ENCODE results near the gene FSIP1.

The FSIP1 gene

GRCh38 chr15:39593071-39593655, 189.5 kb downstream of the FSIP1 start:
- DNase-seq = no peak
- in situ Hi-C loops (cut with MboI; ENCODE audit: low pct_unique_long_range_greater_than_20kb, low sequenced_read_pairs) = loop anchor here (25.0 kb wide), 1 partner anchor 281 kb away; no protein-coding TSS in a partner anchor

GRCh38 chr15:39592500-39592899, 190.1 kb downstream of the FSIP1 start:
- no peak for DNase-seq
- in situ Hi-C loops (cut with MboI; ENCODE audit: low pct_unique_long_range_greater_than_20kb, low sequenced_read_pairs) = loop anchor here (25.0 kb wide), 1 partner anchor 280 kb away; no protein-coding TSS in a partner anchor

DNA sequence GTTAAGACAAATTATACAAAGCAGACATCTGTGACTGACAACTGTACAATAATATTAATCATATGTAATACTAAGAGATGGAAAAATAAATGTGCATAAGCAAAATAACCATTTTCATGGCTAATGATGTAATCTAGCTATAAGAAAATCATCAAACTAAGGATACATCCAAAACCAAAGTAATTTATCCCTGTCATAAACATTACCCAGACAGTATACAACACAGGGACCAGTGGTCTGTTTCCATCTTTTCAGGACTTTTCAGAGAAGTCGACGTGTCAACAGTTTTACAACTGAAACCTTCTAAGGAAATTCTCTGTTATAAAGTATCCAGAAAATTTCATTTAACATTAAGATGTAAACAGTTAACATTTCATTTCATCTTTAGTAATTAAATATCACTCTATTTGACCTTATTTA, 190.7 kb downstream of the FSIP1 start:
- in situ Hi-C loops (cut with MboI; ENCODE audit: low pct_unique_long_range_greater_than_20kb, low sequenced_read_pairs) = loop anchor here (25.0 kb wide), 1 partner anchor 280 kb away; no protein-coding TSS in a partner anchor
- DNase-seq = no peak

- in situ Hi-C loops (cut with MboI; ENCODE audit: low pct_unique_long_range_greater_than_20kb, low sequenced_read_pairs) = loop anchor here (25.0 kb wide), 1 partner anchor 279 kb away; no protein-coding TSS in a partner anchor
- DNase-seq = no peak
Observed at GRCh38 chr15:39591141-39591895, 191.3 kb downstream of the FSIP1 start.

- in situ Hi-C loops (cut with MboI; ENCODE audit: low pct_unique_long_range_greater_than_20kb, low sequenced_read_pairs) = loop anchor here (25.0 kb wide), 1 partner anchor 278 kb away; no protein-coding TSS in a partner anchor
- DNase-seq = no peak
Observed at GRCh38 chr15:39589815-39590644, 192.6 kb downstream of the FSIP1 start.

DNA sequence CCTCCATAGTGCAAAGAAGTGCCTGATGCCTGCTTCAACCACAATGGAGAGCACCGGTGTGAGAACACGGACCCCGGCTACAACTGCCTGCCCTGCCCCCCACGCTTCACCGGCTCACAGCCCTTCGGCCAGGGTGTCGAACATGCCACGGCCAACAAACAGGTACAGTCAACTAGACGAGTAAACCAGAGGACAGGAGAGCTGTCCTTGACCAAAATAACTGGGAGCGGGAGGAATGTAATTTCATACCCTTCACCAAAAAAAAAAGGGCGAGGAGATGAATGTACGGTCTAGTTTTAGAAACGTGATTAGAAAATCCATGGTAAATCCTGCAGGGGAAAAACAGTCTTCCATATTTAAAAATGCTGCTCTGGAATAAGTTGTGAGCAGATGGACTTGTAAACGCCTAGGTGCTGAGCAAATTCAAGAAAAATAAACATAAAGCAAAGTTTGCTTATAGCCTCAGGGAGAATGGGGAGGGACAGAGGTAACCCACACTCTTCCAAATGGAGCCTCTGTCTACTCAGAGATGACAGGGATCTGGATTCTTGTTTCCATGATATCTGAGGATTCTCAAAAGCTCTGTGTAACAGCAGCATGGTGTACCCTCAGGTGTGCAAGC, 193.3 kb downstream of the FSIP1 start:
- DNase-seq = no peak
- in situ Hi-C loops (cut with MboI; ENCODE audit: low pct_unique_long_range_greater_than_20kb, low sequenced_read_pairs) = loop anchor here (25.0 kb wide), 1 partner anchor 277 kb away; no protein-coding TSS in a partner anchor

DNA sequence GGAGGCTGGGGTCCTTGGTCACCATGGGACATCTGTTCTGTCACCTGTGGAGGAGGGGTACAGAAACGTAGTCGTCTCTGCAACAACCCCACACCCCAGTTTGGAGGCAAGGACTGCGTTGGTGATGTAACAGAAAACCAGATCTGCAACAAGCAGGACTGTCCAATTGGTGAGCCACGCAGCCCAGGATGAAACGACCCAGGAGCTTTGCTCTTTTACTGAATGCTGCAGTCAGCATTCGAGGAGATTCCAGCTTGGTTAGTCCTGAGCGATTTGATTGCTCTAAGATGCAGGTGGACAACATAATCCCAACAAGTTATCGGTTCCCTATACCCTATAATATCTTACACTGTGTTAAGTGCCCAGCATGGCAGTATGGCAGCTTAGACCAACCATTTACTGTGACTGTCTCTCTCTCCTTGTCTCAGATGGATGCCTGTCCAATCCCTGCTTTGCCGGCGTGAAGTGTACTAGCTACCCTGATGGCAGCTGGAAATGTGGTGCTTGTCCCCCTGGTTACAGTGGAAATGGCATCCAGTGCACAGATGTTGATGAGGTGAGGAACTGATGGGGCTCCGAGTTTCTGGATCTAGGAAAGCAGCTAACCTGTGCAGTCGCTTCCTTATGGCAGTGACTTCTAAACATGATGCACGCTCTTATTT, 194.0 kb downstream of the FSIP1 start:
- DNase-seq = no peak
- in situ Hi-C loops (cut with MboI; ENCODE audit: low pct_unique_long_range_greater_than_20kb, low sequenced_read_pairs) = loop anchor here (25.0 kb wide), 1 partner anchor 276 kb away; no protein-coding TSS in a partner anchor

- in situ Hi-C loops (cut with MboI; ENCODE audit: low pct_unique_long_range_greater_than_20kb, low sequenced_read_pairs) = loop anchor here (25.0 kb wide), 1 partner anchor 276 kb away; no protein-coding TSS in a partner anchor
- no peak for DNase-seq
Observed at GRCh38 chr15:39587731-39588530, 194.7 kb downstream of the FSIP1 start.

- no peak for DNase-seq
- in situ Hi-C loops (cut with MboI; ENCODE audit: low pct_unique_long_range_greater_than_20kb, low sequenced_read_pairs) = loop anchor here (25.0 kb wide), 1 partner anchor 275 kb away; no protein-coding TSS in a partner anchor
Observed at GRCh38 chr15:39587096-39587721, 195.4 kb downstream of the FSIP1 start.

GRCh38 chr15:39586387-39587095, 196.1 kb downstream of the FSIP1 start:
- in situ Hi-C loops (cut with MboI; ENCODE audit: low pct_unique_long_range_greater_than_20kb, low sequenced_read_pairs) = loop anchor here (25.0 kb wide), 1 partner anchor 274 kb away; no protein-coding TSS in a partner anchor
- no peak for DNase-seq

DNA sequence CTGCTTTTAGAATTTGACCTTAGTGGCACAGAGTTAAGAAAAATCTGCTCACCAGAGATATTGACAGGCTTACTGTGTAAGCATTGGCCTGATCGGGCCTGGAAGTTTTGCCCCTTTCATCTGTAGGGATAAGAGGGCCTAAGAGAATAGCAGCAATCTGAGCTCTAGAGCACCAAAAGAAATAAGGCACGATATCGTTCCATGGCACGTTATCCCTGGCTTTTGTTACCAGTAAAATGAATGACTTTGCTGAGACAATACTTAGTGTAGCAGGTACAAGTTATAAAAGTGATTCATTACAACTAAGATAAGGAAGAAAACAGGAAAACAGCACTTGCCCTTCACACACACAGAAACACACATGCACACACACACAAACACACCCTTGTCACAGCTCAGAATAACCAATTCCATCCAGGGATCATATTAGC, 196.8 kb downstream of the FSIP1 start:
- DNase-seq = no peak
- in situ Hi-C loops (cut with MboI; ENCODE audit: low pct_unique_long_range_greater_than_20kb, low sequenced_read_pairs) = loop anchor here (25.0 kb wide), 1 partner anchor 274 kb away; no protein-coding TSS in a partner anchor

- in situ Hi-C loops (cut with MboI; ENCODE audit: low pct_unique_long_range_greater_than_20kb, low sequenced_read_pairs) = loop anchor here (25.0 kb wide), 1 partner anchor 273 kb away; no protein-coding TSS in a partner anchor
- DNase-seq = no peak
Observed at GRCh38 chr15:39585389-39585841, 197.2 kb downstream of the FSIP1 start.

DNA sequence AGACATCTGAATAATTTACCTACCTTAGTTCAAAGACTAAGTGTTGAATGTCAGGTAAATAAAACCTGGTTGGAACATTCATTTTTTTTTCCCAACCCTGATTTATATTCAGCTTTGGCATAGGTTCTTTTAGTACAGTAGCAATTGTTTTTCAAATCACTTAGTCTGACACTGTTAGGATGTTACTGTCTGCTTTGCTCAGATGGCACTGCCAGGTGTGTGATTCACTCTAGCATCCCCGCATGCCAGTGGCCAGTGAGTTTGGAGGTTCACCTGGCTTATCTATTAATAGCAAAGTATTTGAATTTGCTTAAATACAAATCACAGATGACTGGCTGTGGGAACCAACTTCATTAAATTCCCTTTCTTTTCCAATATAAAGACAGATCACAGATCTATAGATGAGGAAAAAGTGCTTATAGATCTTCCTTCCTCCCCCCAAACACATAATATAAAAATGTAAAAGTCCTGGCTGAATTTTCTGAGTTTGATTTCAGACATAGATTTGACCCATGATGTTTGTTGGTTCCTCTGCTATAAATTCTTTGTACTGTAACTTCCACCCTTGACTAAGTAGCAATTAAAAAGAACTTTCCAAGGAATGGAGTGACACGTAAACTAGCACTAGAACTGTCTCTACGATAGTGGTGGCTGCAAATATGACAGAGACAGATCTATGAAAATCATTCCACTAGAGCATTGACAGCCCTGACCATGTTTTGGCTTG, 197.8 kb downstream of the FSIP1 start:
- in situ Hi-C loops (cut with MboI; ENCODE audit: low pct_unique_long_range_greater_than_20kb, low sequenced_read_pairs) = loop anchor here (25.0 kb wide), 1 partner anchor 273 kb away; no protein-coding TSS in a partner anchor
- DNase-seq = no peak

DNA sequence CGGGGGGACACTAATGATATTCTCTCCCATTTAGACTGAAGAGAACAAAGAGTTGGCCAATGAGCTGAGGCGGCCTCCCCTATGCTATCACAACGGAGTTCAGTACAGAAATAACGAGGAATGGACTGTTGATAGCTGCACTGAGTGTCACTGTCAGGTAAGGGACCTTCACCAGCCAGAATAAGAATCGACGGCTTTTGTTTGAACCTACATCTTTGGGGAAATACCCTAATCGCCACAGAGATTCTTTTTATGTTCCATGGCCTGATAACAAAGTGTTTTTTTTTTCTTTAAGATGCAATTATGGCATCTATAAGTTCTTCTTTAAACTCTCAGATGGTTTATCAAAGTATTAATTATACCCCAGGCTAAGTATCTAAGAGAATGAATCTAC, 198.4 kb downstream of the FSIP1 start:
- in situ Hi-C loops (cut with MboI; ENCODE audit: low pct_unique_long_range_greater_than_20kb, low sequenced_read_pairs) = loop anchor here (25.0 kb wide), 1 partner anchor 272 kb away; no protein-coding TSS in a partner anchor
- no peak for DNase-seq

GRCh38 chr15:39583596-39584265, 198.9 kb downstream of the FSIP1 start:
- in situ Hi-C loops (cut with MboI; ENCODE audit: low pct_unique_long_range_greater_than_20kb, low sequenced_read_pairs) = loop anchor here (25.0 kb wide), 1 partner anchor 271 kb away; no protein-coding TSS in a partner anchor
- peak; percentile 3 for DNase-seq
